Activated naive CD8-positive, alpha-beta T cell treated with anti-CD3 and anti-CD28 coated beads, Interleukin-2, amount 50 U/mL, for 16 hours (primary cell): Measurements from ENCODE around the gene ARFIP1.
"Not testable (repeated sequence)": the region's sequence is repeated elsewhere in the genome, so short reads cannot be mapped to it uniquely, and the experiment has no call there.

ENCODE experiments used
- DNase-seq: peaks from one replicate; pipeline ENCODE4 v3.0.0-alpha.2; 2020; ENCODE audit warnings: low read depth, low spot score

The ARFIP1 gene

DNA sequence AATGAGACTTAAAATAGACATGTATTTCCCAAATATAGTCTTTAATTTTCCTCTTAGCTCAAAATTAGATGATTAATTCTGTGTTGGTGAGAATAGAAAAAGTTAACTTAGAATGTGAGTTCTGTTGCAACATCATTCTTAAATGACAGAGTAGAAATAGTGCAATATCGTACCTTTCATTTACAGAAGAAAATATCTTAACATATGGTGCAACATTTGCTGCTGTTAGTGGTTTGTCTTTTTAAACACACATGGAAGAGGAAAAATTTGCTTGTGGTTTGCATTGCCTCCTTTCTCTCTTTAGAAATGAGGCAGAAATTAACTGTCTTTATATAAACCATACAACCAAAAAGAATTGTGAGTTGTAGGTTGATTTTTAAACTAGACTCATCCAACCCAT is 117.1 kb downstream of the ARFIP1 start:
- no peak for DNase-seq

DNA sequence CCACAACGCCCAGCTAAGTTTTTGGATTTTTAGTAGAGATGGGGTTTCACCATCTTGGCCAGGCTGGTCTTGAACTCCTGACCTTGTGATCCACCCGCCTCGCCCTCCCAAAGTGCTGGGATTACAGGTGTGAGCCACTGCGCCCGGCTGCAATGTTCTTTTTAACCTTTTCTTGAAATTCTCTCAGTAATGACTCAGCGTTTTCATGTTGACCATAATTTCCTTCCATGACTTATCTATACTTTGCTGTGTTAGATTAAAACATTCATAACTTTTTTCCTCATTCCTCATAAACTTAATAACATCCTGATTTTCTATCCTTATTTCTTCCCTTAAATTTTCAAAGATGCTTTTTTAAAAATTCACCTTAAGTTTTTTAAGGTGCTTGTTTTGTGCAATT is 118.4 kb downstream of the ARFIP1 start:
- not testable (repeated sequence) for DNase-seq

DNA sequence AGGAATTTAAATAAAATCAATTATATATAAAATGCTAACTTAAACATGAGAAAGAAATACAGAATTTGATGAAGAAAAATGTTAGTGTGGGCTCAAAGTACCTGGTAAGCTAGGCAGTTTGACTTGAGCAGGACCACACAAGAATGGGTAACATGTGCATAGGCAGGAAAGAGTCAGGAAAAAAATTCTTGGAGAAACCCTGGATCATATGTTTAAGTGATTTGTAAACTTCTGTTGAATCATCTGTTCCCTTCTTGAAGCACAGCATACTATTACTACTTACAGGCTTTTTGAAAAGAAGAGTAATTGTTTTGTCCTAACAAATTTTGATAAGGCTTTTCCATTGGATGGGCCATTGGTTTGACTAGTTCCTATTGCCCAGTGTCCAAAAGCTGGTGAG is 118.9 kb downstream of the ARFIP1 start:
- no peak for DNase-seq

DNA sequence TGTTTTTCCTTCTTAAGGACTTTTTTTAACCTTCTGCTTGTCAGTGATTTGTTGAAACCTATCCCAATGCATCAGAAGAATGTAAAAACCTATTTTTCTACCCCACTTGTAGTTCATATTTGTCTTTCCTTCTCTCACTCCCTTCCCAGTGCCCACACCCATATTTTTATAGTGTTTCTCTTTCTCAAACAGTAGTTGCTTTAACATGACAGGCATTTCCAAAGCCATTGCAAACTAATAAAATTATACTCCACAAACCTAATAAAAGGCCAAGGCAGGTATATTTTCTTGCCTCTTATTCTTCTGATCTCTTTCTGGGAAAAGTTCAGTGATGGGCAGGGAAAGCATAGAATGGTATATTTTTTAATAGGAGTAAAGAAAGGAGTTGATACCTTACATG is 120.6 kb downstream of the ARFIP1 start:
- no peak for DNase-seq

DNA sequence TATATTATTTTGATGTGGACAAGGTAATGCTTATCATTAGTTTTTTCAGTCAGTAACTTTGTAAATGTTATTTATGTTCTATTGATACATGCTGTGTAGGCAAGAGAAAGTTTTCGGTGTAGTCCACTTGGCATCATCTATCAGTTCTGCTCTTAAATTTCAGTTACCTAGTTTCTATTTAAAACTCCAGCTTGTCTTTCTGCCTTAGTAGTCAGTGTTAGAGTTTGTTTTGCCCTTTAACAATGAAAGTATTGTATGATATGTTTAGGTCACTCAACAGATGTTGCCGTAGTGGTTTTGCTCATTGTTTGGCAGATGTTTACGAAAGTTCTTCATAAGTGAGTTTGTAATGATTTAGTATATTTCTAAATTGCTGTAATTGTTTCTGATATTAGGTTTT is 121.5 kb downstream of the ARFIP1 start:
- no peak for DNase-seq

DNA sequence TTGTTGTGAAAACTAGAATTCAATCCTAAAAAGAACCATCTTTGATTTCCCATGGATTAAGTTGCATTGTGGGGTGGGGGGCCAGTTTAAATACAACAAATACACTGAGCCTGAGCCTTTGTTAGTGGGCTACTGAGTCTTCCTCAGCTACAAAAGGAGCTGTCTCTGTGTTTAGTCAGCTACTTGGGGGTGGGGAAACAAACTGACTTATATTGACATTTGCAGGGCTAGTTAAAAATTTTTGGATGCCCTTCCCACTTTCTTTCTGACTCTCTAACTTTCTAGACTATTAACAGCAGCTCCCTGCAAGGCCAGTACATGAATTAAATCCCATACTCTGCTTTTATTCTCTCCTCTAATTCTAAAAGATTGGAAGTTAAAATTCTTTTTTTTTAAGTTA is 123.9 kb downstream of the ARFIP1 start:
- DNase-seq: no peak

DNA sequence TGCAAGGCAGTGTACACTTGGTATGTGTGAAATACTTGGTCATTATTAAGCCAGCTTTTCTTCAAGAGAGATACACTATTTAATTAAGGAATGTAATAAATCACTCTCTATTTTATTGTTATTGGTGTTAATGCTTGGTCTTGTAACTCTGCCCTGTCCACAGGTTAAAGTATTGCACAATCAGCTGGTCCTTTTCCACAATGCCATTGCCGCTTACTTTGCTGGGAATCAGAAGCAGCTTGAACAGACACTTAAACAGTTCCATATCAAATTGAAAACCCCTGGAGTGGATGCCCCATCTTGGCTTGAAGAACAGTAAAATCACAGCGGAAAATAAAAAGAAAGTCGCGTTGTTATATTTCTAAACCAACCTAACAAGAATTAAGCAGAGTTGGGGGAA is 130.1 kb downstream of the ARFIP1 start:
- DNase-seq: no peak

DNA sequence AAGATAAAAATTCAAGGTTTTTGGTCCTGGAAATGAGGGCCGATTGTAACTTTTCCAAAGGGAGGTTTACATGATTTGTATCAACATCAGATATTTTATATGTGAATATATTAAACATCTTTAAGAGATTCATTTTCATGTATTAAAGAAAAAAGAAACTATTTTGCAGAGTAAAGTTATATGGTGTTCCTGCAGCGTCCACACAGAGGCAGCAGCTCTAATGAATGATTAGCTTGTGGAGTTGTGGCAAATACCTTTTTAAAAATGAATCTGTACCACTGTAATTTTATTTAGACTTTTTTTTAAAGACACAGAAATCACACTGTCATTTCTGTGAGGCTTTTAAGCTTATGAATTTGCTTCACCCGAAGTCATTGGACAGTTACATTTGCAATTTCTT is 130.8 kb downstream of the ARFIP1 start:
- DNase-seq: no peak

DNA sequence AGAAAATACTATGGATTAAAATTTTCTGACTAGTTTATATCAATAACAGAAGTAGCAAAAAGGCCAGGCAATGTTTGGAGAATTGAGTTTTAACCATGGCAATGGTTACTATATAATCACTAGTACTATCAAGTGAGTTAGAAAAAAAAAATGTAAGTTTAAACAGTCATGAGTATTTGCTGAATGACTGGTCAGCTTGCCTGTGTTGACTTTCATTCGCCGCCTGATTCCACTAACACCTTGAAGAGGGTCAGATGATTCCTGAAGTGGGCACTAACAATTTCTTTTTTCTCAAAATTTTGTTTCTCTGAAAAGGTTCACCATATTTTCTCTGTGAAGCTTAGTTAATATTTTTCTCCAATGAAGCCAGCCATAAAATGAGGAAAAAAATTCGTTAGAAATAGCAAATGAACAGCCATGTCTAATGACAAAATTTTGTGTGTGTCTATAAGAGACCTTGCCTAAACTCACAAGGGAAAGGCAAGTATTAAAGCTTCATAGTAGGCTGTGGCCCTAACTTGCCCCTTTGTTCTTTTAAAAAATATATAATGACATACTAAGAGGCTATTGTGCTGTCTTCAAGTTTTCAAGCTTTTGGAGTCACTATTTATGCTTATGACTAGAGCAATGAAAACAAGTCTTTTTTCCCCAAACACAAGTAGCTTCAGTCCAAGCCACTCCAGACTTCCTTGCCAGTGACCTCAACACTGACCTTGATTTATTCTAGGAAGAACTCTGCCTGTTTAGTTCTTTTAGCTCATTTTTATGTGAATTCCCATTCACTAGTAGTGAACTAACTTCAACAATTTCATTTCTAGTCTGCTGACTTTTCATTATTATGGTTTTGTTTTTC is 138.0 kb downstream of the ARFIP1 start:
- DNase-seq: no peak

DNA sequence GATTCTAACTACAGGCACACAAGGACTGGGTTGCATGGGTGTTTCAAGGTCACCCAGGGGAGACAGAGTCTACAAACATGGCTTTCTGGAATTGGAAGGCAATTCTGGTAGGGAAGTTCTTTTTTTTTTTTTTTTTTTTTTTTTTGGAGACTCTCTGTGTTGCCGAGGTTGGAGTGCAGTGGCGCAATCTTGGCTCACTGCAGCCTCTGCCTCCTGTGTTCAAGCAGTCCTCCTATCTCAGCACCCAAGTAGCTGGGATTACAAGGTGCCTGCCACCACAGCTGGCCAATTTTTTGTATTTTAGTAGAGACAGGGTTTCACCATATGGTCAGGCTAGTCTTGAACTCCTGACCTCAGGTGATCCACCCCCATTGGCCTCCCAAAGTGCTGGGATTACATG is 140.1 kb downstream of the ARFIP1 start:
- DNase-seq: no peak

DNA sequence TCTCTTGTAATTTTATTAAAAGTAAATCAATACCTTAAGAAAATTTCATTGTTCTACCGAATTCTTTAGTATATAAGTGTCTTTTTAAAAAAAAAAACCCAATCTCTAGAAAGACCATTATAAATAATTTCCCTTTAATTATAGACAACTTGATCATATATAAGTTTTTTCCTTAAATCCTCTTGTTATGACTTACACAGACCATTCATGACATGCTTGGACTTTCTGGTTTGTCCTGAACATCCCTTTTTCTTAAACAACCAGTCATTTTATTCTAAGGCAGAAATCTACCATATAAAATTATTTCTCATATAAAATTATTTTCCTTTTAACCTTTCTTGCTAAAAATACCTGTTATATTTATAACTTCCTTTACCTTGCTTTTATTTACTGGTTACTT is 141.0 kb downstream of the ARFIP1 start:
- no peak for DNase-seq

DNA sequence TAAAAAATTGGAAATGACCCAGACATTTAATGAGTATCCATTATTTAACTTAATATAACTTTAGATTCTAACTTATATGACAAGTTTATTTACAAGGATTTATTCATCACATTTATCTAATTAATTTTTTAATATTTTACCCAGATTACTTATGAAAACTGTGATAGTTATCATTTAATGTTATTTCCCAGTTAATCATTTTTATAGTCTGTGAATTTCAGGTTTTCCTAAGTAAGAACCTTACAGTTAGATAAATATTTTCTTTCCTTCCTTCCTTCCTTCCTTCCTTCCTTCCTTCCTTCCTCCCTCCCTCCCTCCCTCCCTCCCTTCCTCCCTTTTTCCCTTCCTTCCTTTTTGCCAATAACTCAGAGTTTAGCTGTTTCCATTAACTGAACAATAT is 141.5 kb downstream of the ARFIP1 start:
- no peak for DNase-seq

DNA sequence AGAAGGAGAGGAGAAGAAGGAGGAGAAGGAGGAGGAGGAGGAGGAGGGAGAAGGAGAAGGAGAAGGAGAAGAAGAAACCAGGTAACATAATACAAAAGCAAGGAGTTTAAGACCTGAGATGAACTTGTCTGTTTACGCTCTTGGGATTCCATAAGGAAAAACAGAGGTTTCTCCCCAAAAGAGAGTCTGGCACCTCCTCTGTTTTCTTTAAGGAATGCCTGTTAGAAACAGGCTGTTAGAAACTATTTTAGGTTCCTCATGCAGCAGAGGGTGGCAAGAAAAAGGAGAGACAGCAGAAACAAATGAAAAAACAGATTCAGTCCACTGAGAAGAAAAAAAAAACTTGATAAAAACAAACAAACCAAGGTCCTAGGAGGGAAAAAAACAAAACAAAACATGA is 146.1 kb downstream of the ARFIP1 start:
- DNase-seq: no peak

DNA sequence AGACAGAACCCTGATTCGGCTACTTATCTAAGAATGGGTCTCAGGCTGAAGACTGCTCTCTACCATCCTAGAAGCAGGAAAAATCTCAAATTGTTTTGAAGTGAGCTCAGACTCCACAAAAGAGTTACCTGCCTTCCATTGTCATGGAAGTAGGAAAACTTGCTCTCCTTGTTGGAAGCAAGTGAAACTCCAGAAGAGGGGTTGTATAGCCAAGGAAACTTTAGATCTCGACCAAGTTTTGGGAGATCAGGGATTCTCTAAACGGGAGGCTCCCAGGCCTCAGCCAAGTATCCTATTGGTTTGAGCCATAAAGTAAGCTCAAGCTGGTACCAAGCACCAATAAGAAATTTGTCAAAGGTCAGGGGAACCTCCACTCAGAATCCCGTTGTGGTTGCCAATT is 147.2 kb downstream of the ARFIP1 start:
- DNase-seq: no peak

DNA sequence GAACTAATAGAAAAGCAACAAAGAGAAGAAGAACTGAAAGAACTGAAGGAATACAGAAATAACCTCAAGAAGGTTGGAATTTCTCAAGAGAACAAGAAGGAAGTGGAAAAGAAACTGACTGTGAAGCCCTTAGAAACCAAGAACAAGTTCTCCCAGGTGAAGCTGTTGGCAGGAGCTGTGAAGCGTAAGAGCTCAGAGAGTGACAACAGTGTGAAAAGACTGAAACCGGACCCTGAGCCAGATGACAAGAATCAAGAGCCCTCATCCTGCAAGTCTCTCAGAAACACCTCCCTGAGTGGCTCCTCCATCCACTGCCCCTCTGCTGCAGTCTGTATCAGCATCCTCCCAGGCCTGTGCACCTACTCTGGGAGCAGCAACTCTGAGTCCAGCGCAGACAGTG is 148.0 kb downstream of the ARFIP1 start:
- DNase-seq: no peak

DNA sequence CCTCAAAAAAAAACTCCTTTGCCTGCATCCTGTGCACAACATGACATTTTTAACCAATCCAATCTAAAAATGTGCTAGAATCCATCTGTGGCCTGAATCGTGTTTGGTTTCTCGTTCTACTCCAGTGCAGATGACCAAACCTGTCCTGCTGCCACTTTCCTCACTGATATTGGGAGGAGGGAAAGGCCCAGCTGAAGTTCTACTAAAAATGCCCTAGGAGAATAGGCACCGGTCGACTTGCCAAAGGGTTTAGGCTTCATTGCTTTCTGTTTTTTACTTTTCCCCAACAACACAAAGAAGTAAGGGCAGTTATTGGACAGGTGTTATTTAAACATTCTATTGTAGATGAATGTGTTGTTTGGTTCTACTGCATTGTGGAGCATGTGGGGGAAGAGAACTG is 148.5 kb downstream of the ARFIP1 start:
- no peak for DNase-seq

DNA sequence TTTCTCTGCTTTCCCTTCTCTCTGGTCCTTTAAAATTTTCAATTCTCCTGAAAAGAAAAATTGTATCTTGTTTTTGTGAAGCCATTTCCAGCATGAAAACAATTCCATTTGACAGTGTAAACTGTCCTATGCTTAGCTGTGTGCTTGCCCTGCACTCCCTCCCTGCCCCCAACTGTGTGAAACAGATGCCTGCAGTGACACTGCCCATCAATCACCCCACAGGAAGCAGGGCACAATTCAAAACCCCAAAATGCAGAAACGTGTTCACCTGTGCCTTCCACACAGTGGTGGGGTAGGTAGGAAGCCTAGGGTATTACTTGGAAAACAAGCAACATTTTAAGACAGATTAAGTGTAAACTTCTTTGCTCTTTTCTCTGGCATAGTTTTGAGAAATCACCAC is 150.1 kb downstream of the ARFIP1 start:
- DNase-seq: no peak

DNA sequence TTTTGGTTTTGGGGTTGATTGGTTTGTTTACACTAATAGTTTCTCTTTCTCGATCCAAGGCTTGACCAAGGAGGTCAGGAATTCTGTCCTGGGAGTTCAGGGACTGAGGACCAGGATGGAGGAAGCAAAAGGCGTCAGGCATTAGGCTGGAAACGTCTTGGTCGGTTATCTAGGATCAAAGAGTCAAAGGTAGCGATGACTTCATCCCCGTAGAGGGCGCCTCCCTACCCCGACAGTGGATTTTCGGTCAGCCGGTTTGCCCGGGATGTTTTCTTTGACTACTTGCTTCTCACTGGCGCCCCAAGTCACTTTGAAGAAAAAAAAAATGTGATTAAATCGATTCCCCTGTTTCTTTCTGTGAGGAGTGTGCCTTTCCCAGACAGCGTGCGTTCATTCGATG is 155.4 kb downstream of the ARFIP1 start:
- DNase-seq: no peak

DNA sequence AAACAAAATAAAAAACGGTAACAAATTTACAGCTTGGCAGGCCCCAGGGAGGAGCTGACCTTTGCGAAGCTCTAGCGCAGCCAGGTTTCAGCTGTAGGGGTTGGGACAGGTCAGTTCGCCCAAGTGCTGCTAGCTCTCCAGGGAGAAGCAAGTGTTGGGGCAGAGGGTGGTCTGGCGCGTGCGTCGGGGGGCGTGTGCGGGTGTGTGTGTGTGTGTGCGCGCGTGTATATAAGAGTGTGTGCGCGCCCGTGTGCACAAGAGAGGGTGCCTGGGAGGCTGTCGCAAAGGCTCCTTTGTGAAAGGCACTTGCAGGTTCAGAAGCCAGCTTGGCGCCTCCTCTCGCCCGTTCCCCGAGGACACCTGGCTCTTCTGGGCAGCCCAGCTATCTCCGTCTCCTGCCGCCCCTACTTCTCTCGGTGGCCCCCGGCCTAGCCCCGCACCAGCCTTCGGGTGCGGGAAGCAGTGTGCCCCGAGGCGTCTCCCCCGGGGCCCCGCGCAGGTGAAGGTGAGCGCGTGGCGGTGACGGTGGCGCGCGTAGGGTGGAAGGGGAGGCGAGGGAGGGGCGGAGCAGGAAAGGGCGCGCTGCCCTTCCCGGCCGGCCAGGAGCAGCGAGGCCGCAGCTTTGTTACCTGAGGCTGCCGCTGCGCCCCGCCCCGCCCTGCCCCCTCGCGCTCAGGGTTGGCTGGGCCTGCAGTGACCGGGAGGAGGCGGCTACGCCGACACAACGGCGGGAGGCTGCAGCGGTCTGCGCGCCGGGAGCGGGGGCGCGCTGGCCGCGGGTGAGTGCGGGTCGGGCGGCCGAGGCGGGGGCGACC is 156.1 kb downstream of the ARFIP1 start, which contains the start of gene FHDC1:
Gene FHDC1 (plus strand): TSS at position 693 of the 815 bp plus-strand sequence. CDS start 6,735 bp downstream, outside the sequence.
- DNase-seq: no peak

DNA sequence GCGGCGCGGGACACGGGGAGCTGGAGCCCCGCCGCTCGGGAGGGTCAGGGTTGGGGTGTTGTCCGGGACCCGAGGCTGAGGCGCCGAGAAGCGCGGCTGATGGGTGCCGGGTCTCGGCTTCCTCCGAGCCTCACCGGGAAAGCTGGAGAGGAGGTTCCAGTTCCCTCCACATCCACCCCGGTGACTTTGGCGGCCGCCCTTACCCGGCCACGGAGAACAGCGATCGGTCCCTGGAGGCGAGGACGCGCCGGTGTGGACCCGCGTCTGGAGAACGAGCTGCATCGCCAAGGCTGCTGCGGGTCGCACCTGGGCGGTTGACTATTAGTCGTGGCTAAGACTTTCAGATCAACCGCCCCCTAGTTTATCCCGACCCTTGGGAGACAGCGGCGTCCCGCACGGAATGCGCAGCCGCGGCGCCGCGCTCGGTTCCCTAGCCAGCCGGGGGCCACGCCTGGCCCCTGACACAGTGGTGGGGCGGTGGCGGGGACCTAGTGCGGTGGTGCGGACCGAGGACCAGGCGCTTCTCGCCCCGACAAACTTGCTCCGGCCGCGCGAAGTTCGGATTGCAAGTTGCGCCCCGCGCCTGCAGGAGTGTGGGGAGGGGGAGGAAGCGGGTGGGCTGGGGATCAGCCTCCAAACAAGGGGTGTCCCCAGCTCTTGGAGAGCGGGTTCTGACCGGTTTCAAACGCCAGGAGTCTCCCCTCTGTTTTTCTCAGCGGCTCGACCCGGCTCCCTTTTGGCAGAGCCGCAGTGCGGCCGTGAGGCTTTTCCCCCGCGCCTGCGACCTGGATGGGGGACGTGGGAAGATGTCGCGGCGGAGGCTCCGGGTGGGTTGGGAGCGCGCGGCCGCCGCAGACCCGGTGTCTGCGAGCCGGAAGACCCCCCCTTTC is 156.9 kb downstream of the ARFIP1 start:
- no peak for DNase-seq

DNA sequence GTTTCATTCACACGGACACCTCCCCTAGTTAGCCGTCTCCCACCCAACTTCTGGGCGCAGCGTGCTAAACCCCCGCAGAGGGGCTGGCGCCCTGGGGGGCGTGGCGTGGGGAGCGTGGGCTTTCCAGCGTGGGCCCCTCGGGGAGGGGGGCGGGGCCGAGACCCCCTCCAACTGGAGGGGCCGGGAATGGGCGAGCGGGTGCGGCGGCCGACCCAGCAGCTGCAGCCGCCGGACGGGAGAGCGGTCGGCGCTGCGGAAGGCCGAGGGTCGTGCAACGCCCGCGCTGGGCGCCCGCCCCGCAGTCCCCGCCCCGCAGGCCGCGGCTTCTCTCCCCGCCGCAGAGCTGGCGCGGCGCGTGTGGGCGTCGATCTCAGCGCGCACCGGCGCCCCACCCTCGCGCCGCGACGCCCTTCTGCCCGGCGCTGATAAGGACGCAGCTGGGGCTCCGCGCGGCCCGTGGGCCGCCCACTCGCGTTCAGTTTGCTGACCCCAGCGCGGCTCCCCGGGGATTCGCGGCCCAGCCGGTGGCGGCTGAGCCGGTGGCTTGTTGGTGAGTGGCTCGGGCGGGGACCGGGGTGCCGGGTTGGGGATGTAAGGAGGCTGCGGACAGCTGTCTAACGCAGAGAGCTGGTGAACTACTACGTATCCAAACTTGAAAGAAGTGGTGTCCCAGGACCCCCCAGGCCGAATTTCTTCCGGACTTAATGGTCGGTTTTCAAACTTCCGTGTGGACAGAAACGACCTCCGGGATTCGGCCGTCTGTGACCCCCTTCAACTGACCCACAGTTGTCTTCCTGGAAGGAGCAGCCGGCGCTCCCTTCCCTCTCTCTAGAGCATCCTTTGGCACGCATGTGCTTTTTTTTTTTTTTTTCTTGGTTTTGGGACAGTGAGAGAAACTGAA is 157.8 kb downstream of the ARFIP1 start:
- no peak for DNase-seq
